ENCODE results near the gene DGLUCY.

DNA sequence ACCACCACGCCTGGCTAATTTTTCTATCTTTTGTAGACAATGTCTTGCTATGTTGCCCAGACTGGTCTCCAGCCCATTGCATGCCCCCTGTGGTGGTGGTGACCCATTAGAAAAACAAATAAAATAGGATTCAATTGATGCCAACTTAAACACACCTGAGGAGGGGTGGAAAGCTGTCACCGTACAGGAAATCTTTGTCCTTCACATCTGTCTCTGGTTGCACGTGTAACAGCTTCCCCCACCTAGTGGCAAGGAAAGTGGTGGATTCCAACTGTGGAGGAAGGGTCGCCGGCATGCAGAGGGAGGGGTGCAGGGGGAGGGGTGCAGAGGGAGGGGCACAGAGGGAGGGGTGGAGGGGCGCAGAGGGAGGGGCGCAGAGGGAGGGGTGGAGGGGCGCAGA is 156.7 kb downstream of the DGLUCY start:
- TF ChIP-seq YY1 (IDR thresholded peaks at IDR 0.05; ENCODE audit: insufficient read depth, insufficient read length) (no peak), ZNF274 (IDR thresholded peaks at IDR 0.05; ENCODE audit: low read depth, low read length) (no peak), SUZ12 (IDR thresholded peaks at IDR 0.05; ENCODE audit: extremely low read depth, insufficient read depth, insufficient read length) (no peak)

Measured in NT2/D1 (cell line).